ENCODE results near the gene CCL22. TPM values are rescaled to one million over a fixed set of nuclear protein-coding genes. Genes with fewer than 3 reads are reported as not detected.

CCL22 gene
- total RNA-seq, 1 donor from 2014 or later, result not detected

GRCh38 chr16:57361404-57361803 is 2.8 kb downstream of the CCL22 start:
- H3K4me1 Mint-ChIP-seq (ENCODE audit: low read depth), result no peaks in the 10 kb centered on the region
- TF ChIP-seq CTCF (IDR thresholded peaks at IDR 0.05), result no peak
- DNase-seq (ENCODE audit: low spot score), result peak; percentile 57
- H3K4me3 Mint-ChIP-seq (ENCODE audit: unreplicated experiment), result no peak overlapping the region
- no peaks in the 10 kb centered on the region for H3K36me3 Mint-ChIP-seq (ENCODE audit: low read depth)
- H3K9me3 Mint-ChIP-seq (ENCODE audit: low read depth), result no peaks in the 10 kb centered on the region
- H3K27me3 Mint-ChIP-seq (ENCODE audit: low read depth), result peaks cover 21% of the 10 kb centered on the region
- H3K27ac Mint-ChIP-seq (ENCODE audit: unreplicated experiment), result no peak overlapping the region

DNA sequence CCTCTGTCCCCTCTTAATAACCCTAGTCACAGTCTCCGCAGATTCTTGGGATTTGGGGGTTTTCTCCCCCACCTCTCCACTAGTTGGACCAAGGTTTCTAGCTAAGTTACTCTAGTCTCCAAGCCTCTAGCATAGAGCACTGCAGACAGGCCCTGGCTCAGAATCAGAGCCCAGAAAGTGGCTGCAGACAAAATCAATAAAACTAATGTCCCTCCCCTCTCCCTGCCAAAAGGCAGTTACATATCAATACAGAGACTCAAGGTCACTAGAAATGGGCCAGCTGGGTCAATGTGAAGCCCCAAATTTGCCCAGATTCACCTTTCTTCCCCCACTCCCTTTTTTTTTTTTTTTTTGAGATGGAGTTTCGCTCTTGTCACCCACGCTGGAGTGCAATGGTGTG is 5.6 kb downstream of the CCL22 start:
- Mint-ChIP-seq H3K27me3 (ENCODE audit: low read depth) (peaks cover 30% of the 10 kb centered on the region), H3K4me1 (ENCODE audit: low read depth) (no peaks in the 10 kb centered on the region), H3K9me3 (ENCODE audit: low read depth) (no peaks in the 10 kb centered on the region), H3K27ac (ENCODE audit: unreplicated experiment) (no peak overlapping the region), H3K36me3 (ENCODE audit: low read depth) (peaks cover 2% of the 10 kb centered on the region), H3K4me3 (ENCODE audit: unreplicated experiment) (no peak overlapping the region)
- TF ChIP-seq CTCF (IDR thresholded peaks at IDR 0.05), result no peak
- no peak for DNase-seq (ENCODE audit: low spot score)

DNA sequence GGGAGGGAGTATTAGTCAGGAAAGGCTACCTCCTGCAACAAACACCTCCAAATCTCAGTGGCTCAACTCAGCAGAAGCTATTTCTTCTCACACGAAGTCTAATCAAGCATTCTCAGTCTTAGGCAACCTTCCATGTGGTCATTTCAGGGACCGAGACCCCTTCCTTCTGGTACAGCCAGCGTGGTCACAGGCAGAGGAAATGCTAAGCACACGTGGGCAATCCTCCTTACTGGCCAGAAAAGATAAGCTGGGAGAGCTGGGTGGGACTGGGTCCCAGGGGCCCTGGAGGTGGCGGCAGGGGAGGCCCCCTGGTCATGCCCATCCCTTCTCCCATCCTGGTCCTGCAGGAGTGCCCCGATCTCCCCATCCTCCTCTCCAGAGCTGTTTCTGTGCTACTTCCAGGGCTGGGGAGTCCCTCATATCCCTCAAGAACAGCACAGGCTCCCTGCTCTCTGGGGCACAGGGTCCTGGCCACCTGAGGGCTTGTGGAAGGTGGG is 8.0 kb downstream of the CCL22 start:
- DNase-seq (ENCODE audit: low spot score), result peak; percentile 54
- Mint-ChIP-seq H3K27me3 (ENCODE audit: low read depth) (peaks cover 34% of the 10 kb centered on the region), H3K36me3 (ENCODE audit: low read depth) (peaks cover 2% of the 10 kb centered on the region), H3K9me3 (ENCODE audit: low read depth) (no peaks in the 10 kb centered on the region), H3K27ac (ENCODE audit: unreplicated experiment) (no peak overlapping the region), H3K4me1 (ENCODE audit: low read depth) (no peaks in the 10 kb centered on the region), H3K4me3 (ENCODE audit: unreplicated experiment) (no peak overlapping the region)
- TF ChIP-seq CTCF (IDR thresholded peaks at IDR 0.05), result no peak

DNA sequence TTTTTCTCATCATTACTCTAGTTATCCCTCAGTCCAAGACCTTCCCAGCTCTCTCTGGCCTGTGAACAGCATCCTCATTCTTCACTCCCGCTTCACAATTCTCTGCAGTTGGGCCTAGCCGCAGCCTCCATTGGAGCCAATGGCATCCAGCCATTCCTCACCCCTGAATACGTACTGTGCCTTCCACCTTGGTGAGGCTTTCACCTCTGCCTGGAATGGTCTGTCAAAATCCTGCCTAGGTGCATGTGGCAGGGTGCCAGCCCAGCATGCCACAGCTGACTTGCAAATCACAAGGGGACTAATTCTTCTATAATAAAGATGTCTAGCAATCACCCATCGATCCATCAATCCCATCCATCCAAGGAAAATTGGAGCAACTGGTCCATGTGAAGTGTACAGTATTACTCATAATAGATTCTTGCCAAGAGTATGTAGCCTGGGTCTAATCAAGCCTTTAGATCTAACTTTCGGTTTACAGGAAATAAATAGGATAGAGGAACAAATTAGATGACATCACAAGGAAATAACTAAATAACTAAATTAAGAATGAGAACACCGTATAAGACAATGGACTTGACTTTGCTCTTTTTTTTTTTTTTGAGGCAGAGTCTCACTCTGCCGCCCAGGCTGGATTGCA is 8.7 kb downstream of the CCL22 start:
- TF ChIP-seq CTCF (IDR thresholded peaks at IDR 0.05), result no peak
- DNase-seq (ENCODE audit: low spot score), result peak; percentile 33
- Mint-ChIP-seq H3K27ac (ENCODE audit: unreplicated experiment) (no peak overlapping the region), H3K36me3 (ENCODE audit: low read depth) (peaks cover 2% of the 10 kb centered on the region), H3K4me3 (ENCODE audit: unreplicated experiment) (no peak overlapping the region), H3K9me3 (ENCODE audit: low read depth) (no peaks in the 10 kb centered on the region), H3K27me3 (ENCODE audit: low read depth) (peaks cover 34% of the 10 kb centered on the region), H3K4me1 (ENCODE audit: low read depth) (peaks cover 3% of the 10 kb centered on the region)

DNA sequence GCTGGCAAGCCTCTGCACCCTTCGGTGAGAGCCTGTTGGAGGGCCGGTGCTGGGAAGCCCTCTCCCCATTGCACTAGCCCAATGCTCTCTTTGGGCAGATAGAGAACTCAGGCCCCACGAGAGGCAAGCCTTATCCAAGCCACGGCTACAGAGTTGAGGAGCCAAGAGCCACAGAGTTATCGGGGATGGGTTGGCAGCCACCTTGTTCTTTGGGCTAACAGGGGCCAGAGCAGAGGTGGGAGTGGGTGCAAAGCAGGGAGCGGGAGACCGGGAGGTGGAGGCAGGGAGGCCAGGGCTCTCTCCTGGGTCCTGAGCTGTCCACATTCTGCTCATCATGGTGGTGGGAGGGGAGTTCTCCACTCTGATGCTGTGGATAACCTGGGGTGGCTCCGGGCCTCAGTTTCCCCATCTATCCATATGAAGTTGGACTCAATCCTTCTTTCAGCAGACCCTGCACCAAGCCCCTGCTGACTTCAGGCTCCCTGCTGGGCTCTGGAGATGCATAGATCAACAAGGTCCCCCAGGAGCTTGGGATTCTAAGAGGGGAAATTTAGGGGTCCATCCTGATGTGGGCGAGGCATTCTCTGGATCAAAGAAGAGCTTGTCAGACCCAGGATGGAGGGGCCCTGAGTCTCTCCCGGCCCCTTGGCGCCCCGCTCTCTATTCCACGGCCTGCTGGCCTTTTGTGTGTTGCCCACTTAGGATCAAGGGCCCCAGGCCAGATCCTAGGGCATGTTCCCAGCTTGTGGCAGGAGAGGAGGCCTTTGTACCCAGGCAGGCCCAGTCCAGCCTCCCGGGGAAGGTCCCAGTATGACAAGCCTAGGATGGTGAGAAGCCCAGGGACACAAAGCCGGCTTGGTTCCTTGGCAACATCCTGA is 13.2 kb downstream of the CCL22 start:
- TF ChIP-seq CTCF (IDR thresholded peaks at IDR 0.05), result no peak
- H3K27me3 Mint-ChIP-seq (ENCODE audit: low read depth), result peaks cover 12% of the 10 kb centered on the region
- H3K4me3 Mint-ChIP-seq (ENCODE audit: unreplicated experiment), result peak overlapping the region; percentile 80
- peak overlapping the region; percentile 70 for H3K27ac Mint-ChIP-seq (ENCODE audit: unreplicated experiment)
- H3K36me3 Mint-ChIP-seq (ENCODE audit: low read depth), result peaks cover 4% of the 10 kb centered on the region
- peak; percentile 57 for DNase-seq (ENCODE audit: low spot score)
- peaks cover 39% of the 10 kb centered on the region for H3K4me1 Mint-ChIP-seq (ENCODE audit: low read depth)
- no peaks in the 10 kb centered on the region for H3K9me3 Mint-ChIP-seq (ENCODE audit: low read depth)

Measured in chondrocyte (in vitro differentiated cells).